ENCODE measurements around the gene HSD3B2. TPM values are rescaled to one million over a fixed set of nuclear protein-coding genes. Genes with fewer than 3 reads are reported as not detected.

Gene HSD3B2
- total RNA-seq, 1 experiment from 2014 or later = not detected

- no peak overlapping the region for H2BK120ac ChIP-seq (ENCODE audit: low read depth, low read length, poor library complexity, severe bottlenecking)
- no peak overlapping the region for H3K23ac ChIP-seq (ENCODE audit: insufficient read length, low read depth, low read length)
- no peaks in the 10 kb centered on the region for H4K20me1 ChIP-seq (ENCODE audit: control insufficient read depth, insufficient read depth, insufficient read length)
- no peaks in the 10 kb centered on the region for H3K9me3 ChIP-seq (ENCODE audit: control insufficient read depth, low read depth, low read length)
- H2BK5ac ChIP-seq (ENCODE audit: insufficient read length, low read length) = no peak overlapping the region
- H3K27ac Mint-ChIP-seq = no peak overlapping the region
- H4K8ac ChIP-seq (replicated peaks; ENCODE audit: insufficient read length, low read depth, low read length) = no peak overlapping the region
- no peak overlapping the region for H3K9ac ChIP-seq (ENCODE audit: extremely low read depth, insufficient read length, low read length)
- no peak overlapping the region for H3K4me3 Mint-ChIP-seq
- no peaks in the 10 kb centered on the region for H3K4me1 Mint-ChIP-seq
- no peak overlapping the region for H2BK12ac ChIP-seq (ENCODE audit: insufficient read length, low read depth, low read length)
- no peak overlapping the region for H4K91ac ChIP-seq (ENCODE audit: insufficient read length, low read depth, low read length)
- no peak overlapping the region for H2BK15ac ChIP-seq (ENCODE audit: low read depth, low read length)
- no peaks in the 10 kb centered on the region for H3K79me2 ChIP-seq (ENCODE audit: insufficient read depth, low read length)
- peaks cover 2% of the 10 kb centered on the region; the same call in 1 of the 2 replicates for H3K27me3 Mint-ChIP-seq (ENCODE audit: low read depth)
- H3T11ph ChIP-seq (ENCODE audit: low read length) = no peak overlapping the region
- H3K4me2 ChIP-seq (ENCODE audit: insufficient read depth, insufficient read length, low read length) = no peak overlapping the region
- H3K9me3 Mint-ChIP-seq = no peaks in the 10 kb centered on the region
- no peak overlapping the region for H3K4ac ChIP-seq (ENCODE audit: low read depth, low read length)
- no peak for TF ChIP-seq CTCF (conservative IDR thresholded peaks at IDR 0.05)
- no peaks in the 10 kb centered on the region for H3K23me2 ChIP-seq (ENCODE audit: insufficient read length, low read depth, low read length, poor library complexity, severe bottlenecking)
- H3K4me1 ChIP-seq (ENCODE audit: insufficient read depth, low read length) = no peaks in the 10 kb centered on the region
- H2BK20ac ChIP-seq (ENCODE audit: low read depth, low read length, poor library complexity, severe bottlenecking) = no peak overlapping the region
- no peak overlapping the region for H3K27ac ChIP-seq (ENCODE audit: insufficient read length, low read depth, low read length)
- no peak overlapping the region for H4K5ac ChIP-seq (ENCODE audit: insufficient read length, low read depth, low read length)
- WGBS (ENCODE audit: extremely low coverage, insufficient read length, low lambda C conversion rate) = no CpG with 5 or more reads among the region's 1 CpG
- H2AFZ ChIP-seq (ENCODE audit: low read length) = no peak overlapping the region
- no peaks in the 10 kb centered on the region for H3K27me3 ChIP-seq (ENCODE audit: insufficient read depth, low read length)
- H3K56ac ChIP-seq (ENCODE audit: insufficient read length, low read depth, low read length) = no peak overlapping the region
- H3K18ac ChIP-seq (ENCODE audit: insufficient read length, low read depth, low read length) = no peak overlapping the region
- H3K79me1 ChIP-seq (ENCODE audit: insufficient read depth, low read depth, low read length, poor library complexity, severe bottlenecking) = no peaks in the 10 kb centered on the region
- H2AK5ac ChIP-seq (ENCODE audit: insufficient read length, low read length) = no peak overlapping the region
- DNase-seq = no peak
- no peak overlapping the region for H3K14ac ChIP-seq (ENCODE audit: insufficient read depth, low read length)
- no peaks in the 10 kb centered on the region for H3K36me3 Mint-ChIP-seq (ENCODE audit: insufficient read depth in 1 of 3, low read depth in 3 of 3)
Measured at GRCh38 chr1:119394085-119394484, 20.9 kb upstream of the HSD3B2 start.
